NCI-H2107 treated with DMSO at 0.1 percent for 48 hours (cell line): Measurements from ENCODE around the gene TNFRSF17.
A peak's percentile ranks its signal among the peaks of the same experiment; 100 is the strongest.
"Not testable (repeated sequence)": the region's sequence is repeated elsewhere in the genome, so short reads cannot be mapped to it uniquely, and the experiment has no call there.

Experiments
- DNase-seq: peaks from one replicate; lab custom pipeline; 2025; ENCODE audit not compliant: unreplicated experiment; lab: John Stamatoyannopoulos, UW

TNFRSF17 gene

GRCh38 chr16:11970292-11970691 is 5.3 kb downstream of the TNFRSF17 start:
- DNase-seq = not testable (repeated sequence)

- DNase-seq = no peak
These were observed 7.1 kb downstream of the TNFRSF17 start for GRCh38 chr16:11972128-11972527.

- DNase-seq = no peak
These were observed 8.1 kb downstream of the TNFRSF17 start for GRCh38 chr16:11973070-11973469.

- DNase-seq = no peak
These were observed 11.9 kb downstream of the TNFRSF17 start for GRCh38 chr16:11976850-11977375.

GRCh38 chr16:11977376-11978041 is 12.5 kb downstream of the TNFRSF17 start:
- no peak for DNase-seq

GRCh38 chr16:11978080-11978479 is 13.1 kb downstream of the TNFRSF17 start:
- DNase-seq = no peak

- no peak for DNase-seq
These were observed 14.1 kb downstream of the TNFRSF17 start for GRCh38 chr16:11979013-11979672.

- DNase-seq = no peak
These were observed 15.3 kb downstream of the TNFRSF17 start for GRCh38 chr16:11980136-11980844.

- no peak for DNase-seq
These were observed 20.2 kb downstream of the TNFRSF17 start for GRCh38 chr16:11985250-11985649.

GRCh38 chr16:11986521-11987057 is 21.6 kb downstream of the TNFRSF17 start:
- no peak for DNase-seq

GRCh38 chr16:11988258-11988978 is 23.4 kb downstream of the TNFRSF17 start:
- DNase-seq = no peak

- no peak for DNase-seq
These were observed 25.8 kb downstream of the TNFRSF17 start for GRCh38 chr16:11990702-11991390.

- DNase-seq = no peak
These were observed 27.1 kb downstream of the TNFRSF17 start for GRCh38 chr16:11992008-11992584.

GRCh38 chr16:11992586-11993524 is 27.8 kb downstream of the TNFRSF17 start:
- DNase-seq = peak; percentile 95

GRCh38 chr16:11994143-11995119 is 29.4 kb downstream of the TNFRSF17 start:
- peak; percentile 43 for DNase-seq

GRCh38 chr16:11996433-11997330 is 31.7 kb downstream of the TNFRSF17 start:
- no peak for DNase-seq

GRCh38 chr16:12000032-12000431 is 35.0 kb downstream of the TNFRSF17 start:
- DNase-seq = no peak
